Coronary artery (tissue), 2 donors: ENCODE data around the gene GEMIN5.

Source experiments
- DNase-seq: peaks from one replicate; pipeline ENCODE4 v3.0.0-alpha.2; 2017; ENCODE audit warnings: low spot score
- H3K27ac ChIP-seq, 2 donors: fragments of 200-600 bp; sonication (generic); one replicate each; pipeline ENCODE4 v1.5.1; 2016 to 2019
- H3K4me3 ChIP-seq: fragments of 200-600 bp; sonication (generic); 2 replicates; pipeline ENCODE4 v1.5.1; 2016; ENCODE audit warnings: mild to moderate bottlenecking, moderate library complexity
- CTCF ChIP-seq: fragments of 200-600 bp; sonication (generic); IDR thresholded peaks from one replicate; pipeline ENCODE4 v1.5.1; 2019; ENCODE audit warnings: antibody characterized with exemption

Gene GEMIN5

GRCh38 chr5:154863291-154864080 lies 74.5 kb downstream of the GEMIN5 start:
- H3K4me3 ChIP-seq = no peak overlapping the region
- H3K27ac ChIP-seq = no peak overlapping the region
- no peak for TF ChIP-seq CTCF
- no peak for DNase-seq

GRCh38 chr5:154862766-154863165 lies 75.2 kb downstream of the GEMIN5 start:
- Histone ChIP-seq H3K4me3 (no peak overlapping the region), H3K27ac (no peak overlapping the region)
- DNase-seq = no peak
- no peak for TF ChIP-seq CTCF

- Histone ChIP-seq H3K4me3 (no peak overlapping the region), H3K27ac (no peak overlapping the region)
- no peak for TF ChIP-seq CTCF
- no peak for DNase-seq
These were observed 76.1 kb downstream of the GEMIN5 start for GRCh38 chr5:154861946-154862345.

- peak overlapping the region; percentile 93 for H3K4me3 ChIP-seq
- DNase-seq = no peak
- peak overlapping the region in 1 of 2 donors; percentile 97 for H3K27ac ChIP-seq
- TF ChIP-seq CTCF = no peak
These were observed 77.2 kb downstream of the GEMIN5 start for GRCh38 chr5:154860765-154861164.

- Histone ChIP-seq H3K27ac (peak overlapping the region; percentile 90 to 97), H3K4me3 (peak overlapping the region; percentile 93)
- no peak for TF ChIP-seq CTCF
- no peak for DNase-seq
These were observed 77.9 kb downstream of the GEMIN5 start for GRCh38 chr5:154860123-154860522.

GRCh38 chr5:154858972-154859871 lies 78.8 kb downstream of the GEMIN5 start:
- no peak for DNase-seq
- no peak for TF ChIP-seq CTCF
- peak overlapping the region; percentile 90 to 97 for H3K27ac ChIP-seq
- H3K4me3 ChIP-seq = peak overlapping the region; percentile 93
